ENCODE data around the gene CCSAP. TPM values are rescaled to one million over a fixed set of nuclear protein-coding genes. Genes with fewer than 3 reads are reported as not detected.
A peak's percentile ranks its signal among the peaks of the same experiment; 100 is the strongest.

Gene CCSAP
- total and polyA plus RNA-seq, 2 of the 13 experiments (the other 11 are each of a cell fraction or from before 2014, with no cell fraction given): 3.7 to 9.0 TPM

DNA sequence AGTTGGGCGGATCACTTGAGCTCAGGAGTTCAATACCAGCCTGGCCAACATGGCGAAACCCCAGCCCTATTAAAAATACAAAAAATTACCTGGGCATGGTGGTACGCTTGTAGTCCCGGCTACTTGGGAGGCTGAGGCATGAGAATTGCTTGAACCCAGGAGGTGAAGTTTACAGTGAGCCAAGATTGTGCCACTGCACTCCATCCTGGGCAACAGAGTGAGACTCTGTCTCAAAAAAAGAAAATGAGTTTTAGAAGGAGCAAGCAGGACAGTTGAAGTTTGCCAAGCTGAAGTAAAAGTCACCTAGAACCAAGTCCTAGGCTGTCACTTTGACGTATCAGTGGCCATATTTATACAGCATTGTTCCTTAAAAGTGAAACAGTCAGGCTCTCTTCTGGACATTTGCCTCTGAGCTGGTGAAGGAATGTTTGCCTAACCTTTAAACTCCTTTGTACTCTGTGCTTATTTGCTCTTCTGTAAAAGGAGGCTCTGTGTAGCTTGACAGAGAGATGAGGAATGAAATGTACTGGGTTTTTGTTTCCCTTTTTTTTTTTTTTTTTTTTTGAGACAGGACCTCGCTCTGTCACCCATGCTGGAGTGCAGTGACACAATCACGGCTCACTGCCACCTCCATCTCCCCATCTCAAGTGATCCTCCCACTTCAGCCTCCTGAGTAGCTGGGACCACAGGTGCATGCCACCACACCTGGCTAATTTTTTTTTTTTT, 69.2 kb downstream of the CCSAP start (continued):
- TF ChIP-seq, protein P1, sequence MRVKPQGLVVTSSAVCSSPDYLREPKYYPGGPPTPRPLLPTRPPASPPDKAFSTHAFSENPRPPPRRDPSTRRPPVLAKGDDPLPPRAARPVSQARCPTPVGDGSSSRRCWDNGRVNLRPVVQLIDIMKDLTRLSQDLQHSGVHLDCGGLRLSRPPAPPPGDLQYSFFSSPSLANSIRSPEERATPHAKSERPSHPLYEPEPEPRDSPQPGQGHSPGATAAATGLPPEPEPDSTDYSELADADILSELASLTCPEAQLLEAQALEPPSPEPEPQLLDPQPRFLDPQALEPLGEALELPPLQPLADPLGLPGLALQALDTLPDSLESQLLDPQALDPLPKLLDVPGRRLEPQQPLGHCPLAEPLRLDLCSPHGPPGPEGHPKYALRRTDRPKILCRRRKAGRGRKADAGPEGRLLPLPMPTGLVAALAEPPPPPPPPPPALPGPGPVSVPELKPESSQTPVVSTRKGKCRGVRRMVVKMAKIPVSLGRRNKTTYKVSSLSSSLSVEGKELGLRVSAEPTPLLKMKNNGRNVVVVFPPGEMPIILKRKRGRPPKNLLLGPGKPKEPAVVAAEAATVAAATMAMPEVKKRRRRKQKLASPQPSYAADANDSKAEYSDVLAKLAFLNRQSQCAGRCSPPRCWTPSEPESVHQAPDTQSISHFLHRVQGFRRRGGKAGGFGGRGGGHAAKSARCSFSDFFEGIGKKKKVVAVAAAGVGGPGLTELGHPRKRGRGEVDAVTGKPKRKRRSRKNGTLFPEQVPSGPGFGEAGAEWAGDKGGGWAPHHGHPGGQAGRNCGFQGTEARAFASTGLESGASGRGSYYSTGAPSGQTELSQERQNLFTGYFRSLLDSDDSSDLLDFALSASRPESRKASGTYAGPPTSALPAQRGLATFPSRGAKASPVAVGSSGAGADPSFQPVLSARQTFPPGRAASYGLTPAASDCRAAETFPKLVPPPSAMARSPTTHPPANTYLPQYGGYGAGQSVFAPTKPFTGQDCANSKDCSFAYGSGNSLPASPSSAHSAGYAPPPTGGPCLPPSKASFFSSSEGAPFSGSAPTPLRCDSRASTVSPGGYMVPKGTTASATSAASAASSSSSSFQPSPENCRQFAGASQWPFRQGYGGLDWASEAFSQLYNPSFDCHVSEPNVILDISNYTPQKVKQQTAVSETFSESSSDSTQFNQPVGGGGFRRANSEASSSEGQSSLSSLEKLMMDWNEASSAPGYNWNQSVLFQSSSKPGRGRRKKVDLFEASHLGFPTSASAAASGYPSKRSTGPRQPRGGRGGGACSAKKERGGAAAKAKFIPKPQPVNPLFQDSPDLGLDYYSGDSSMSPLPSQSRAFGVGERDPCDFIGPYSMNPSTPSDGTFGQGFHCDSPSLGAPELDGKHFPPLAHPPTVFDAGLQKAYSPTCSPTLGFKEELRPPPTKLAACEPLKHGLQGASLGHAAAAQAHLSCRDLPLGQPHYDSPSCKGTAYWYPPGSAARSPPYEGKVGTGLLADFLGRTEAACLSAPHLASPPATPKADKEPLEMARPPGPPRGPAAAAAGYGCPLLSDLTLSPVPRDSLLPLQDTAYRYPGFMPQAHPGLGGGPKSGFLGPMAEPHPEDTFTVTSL (CRISPR knock-in tag; IDR thresholded peaks at IDR 0.05; ENCODE audit: borderline replicate concordance): peak; percentile 89; the same call in 1 of the 2 replicates
- TF ChIP-seq, protein P2, sequence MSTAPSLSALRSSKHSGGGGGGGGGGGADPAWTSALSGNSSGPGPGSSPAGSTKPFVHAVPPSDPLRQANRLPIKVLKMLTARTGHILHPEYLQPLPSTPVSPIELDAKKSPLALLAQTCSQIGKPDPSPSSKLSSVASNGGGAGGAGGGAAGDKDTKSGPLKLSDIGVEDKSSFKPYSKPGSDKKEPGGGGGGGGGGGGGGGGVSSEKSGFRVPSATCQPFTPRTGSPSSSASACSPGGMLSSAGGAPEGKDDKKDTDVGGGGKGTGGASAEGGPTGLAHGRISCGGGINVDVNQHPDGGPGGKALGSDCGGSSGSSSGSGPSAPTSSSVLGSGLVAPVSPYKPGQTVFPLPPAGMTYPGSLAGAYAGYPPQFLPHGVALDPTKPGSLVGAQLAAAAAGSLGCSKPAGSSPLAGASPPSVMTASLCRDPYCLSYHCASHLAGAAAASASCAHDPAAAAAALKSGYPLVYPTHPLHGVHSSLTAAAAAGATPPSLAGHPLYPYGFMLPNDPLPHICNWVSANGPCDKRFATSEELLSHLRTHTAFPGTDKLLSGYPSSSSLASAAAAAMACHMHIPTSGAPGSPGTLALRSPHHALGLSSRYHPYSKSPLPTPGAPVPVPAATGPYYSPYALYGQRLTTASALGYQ (CRISPR knock-in tag; IDR thresholded peaks at IDR 0.05): peak; percentile 63; the same call in 1 of the 2 replicates
- TF ChIP-seq, protein P3, sequence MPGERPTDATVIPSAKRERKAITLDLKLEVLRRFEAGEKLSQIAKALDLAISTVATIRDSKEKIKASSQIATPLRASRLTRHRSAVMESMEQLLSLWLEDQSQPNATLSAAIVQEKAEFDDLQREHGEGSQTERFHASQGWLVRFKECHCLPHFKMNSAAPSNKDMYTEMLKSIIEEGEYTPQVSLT (CRISPR knock-in tag; IDR thresholded peaks at IDR 0.05; ENCODE audit: borderline replicate concordance, low read depth): no peak
- TF ChIP-seq GPN1 (CRISPR knock-in tag; IDR thresholded peaks at IDR 0.05; ENCODE audit: borderline replicate concordance) (no peak), ZNF251 (CRISPR knock-in tag; IDR thresholded peaks at IDR 0.05) (no peak), ZFP82 (CRISPR knock-in tag; IDR thresholded peaks at IDR 0.05; ENCODE audit: borderline replicate concordance) (no peak), HOXA3 (CRISPR knock-in tag; IDR thresholded peaks at IDR 0.05) (peak; percentile 78), EZH2 (conservative IDR thresholded peaks at IDR 0.05; ENCODE audit: low read depth, low read length) (no peak), ZNF317 (CRISPR knock-in tag; IDR thresholded peaks at IDR 0.05) (0 out of 2 replicates have a peak, but pooled peaks have one; percentile 23)
- TF ChIP-seq, protein P4, sequence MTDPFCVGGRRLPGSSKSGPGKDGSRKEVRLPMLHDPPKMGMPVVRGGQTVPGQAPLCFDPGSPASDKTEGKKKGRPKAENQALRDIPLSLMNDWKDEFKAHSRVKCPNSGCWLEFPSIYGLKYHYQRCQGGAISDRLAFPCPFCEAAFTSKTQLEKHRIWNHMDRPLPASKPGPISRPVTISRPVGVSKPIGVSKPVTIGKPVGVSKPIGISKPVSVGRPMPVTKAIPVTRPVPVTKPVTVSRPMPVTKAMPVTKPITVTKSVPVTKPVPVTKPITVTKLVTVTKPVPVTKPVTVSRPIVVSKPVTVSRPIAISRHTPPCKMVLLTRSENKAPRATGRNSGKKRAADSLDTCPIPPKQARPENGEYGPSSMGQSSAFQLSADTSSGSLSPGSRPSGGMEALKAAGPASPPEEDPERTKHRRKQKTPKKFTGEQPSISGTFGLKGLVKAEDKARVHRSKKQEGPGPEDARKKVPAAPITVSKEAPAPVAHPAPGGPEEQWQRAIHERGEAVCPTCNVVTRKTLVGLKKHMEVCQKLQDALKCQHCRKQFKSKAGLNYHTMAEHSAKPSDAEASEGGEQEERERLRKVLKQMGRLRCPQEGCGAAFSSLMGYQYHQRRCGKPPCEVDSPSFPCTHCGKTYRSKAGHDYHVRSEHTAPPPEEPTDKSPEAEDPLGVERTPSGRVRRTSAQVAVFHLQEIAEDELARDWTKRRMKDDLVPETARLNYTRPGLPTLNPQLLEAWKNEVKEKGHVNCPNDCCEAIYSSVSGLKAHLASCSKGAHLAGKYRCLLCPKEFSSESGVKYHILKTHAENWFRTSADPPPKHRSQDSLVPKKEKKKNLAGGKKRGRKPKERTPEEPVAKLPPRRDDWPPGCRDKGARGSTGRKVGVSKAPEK (CRISPR knock-in tag; IDR thresholded peaks at IDR 0.05; ENCODE audit: borderline replicate concordance): no peak
- TF ChIP-seq, protein P5, sequence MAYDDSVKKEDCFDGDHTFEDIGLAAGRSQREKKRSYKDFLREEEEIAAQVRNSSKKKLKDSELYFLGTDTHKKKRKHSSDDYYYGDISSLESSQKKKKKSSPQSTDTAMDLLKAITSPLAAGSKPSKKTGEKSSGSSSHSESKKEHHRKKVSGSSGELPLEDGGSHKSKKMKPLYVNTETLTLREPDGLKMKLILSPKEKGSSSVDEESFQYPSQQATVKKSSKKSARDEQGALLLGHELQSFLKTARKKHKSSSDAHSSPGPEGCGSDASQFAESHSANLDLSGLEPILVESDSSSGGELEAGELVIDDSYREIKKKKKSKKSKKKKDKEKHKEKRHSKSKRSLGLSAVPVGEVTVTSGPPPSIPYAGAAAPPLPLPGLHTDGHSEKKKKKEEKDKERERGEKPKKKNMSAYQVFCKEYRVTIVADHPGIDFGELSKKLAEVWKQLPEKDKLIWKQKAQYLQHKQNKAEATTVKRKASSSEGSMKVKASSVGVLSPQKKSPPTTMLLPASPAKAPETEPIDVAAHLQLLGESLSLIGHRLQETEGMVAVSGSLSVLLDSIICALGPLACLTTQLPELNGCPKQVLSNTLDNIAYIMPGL (CRISPR knock-in tag; IDR thresholded peaks at IDR 0.05; ENCODE audit: borderline replicate concordance in 1 of 2, low read depth in 1 of 2): peak in 1 of 2 experiments; percentile 62; a peak in 2 of 4 replicates
